ENCODE results near the gene ZNF618.

ZNF618 gene

DNA sequence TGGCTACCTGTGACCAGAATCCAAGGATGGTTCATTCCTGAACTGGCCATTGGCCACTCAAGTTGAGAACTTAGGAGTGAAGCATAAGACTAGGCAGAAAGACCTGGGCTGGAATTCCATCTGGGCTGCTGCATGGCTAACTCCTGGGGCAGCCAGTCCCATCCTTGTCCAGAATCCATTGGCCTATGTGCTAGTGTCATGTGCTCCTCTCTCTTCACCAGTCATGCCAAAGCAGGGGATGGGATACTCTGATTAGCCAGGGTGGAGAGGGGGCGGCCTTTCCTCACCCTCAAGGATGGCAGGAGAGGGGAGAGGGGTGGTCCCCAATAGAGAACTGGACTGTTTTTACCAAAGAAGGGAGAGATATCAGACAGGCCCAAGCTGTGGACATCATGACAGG, 93.2 kb downstream of the ZNF618 start:
- no peak overlapping the region for H3K4me3 ChIP-seq (ENCODE audit: low read depth, low read length)
- TF ChIP-seq, protein P1, sequence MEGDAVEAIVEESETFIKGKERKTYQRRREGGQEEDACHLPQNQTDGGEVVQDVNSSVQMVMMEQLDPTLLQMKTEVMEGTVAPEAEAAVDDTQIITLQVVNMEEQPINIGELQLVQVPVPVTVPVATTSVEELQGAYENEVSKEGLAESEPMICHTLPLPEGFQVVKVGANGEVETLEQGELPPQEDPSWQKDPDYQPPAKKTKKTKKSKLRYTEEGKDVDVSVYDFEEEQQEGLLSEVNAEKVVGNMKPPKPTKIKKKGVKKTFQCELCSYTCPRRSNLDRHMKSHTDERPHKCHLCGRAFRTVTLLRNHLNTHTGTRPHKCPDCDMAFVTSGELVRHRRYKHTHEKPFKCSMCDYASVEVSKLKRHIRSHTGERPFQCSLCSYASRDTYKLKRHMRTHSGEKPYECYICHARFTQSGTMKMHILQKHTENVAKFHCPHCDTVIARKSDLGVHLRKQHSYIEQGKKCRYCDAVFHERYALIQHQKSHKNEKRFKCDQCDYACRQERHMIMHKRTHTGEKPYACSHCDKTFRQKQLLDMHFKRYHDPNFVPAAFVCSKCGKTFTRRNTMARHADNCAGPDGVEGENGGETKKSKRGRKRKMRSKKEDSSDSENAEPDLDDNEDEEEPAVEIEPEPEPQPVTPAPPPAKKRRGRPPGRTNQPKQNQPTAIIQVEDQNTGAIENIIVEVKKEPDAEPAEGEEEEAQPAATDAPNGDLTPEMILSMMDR (conservative IDR thresholded peaks at IDR 0.05; ENCODE audit: low read depth, low read length), result no peak
- no peak for DNase-seq (ENCODE audit: low read depth)

DNA sequence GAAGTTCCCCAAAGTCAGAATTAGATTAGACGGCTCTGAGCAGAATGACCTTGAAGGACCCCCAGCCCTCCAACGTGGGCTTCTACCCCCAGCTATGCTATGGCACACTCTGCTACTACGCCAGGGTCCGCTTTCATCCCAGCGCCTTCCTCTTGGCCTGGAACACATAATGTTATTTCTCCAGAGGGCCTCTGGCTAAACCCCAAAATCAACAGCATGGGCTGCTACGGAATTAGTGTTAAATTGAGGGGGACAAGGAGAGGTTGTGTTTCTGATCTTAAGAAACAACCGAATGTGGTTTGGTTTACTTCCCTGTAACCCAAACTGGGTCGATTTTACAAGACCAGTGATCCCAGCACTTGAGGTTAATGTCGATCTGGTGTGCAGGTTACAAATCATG, 97.1 kb downstream of the ZNF618 start:
- H3K4me3 ChIP-seq (ENCODE audit: low read depth, low read length), result no peak overlapping the region
- TF ChIP-seq, protein P1 (conservative IDR thresholded peaks at IDR 0.05; ENCODE audit: low read depth, low read length), result no peak
- DNase-seq (ENCODE audit: low read depth), result no peak

DNA sequence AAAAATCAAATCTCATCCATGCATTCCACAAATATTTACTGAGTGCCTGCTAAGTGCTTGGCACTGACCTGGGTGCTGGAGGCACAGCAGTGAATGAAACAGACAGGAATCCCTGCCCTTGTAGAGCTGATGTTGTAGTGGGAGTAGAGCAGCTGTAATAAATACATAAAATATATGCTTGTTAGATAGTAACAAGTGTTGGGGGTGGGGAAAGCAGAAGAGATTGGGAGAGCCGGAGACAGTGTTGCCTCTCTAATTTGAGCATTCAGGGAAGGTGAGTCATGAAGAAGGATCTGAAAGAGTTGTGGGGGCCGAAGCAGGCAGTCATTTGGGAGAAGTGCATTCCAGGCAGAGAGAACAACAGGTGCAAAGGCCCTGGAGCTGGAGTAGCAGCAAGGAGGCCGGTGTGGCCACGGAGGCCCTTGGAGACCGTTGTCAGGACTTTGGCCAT, 97.9 kb downstream of the ZNF618 start:
- no peak for DNase-seq (ENCODE audit: low read depth)
- H3K4me3 ChIP-seq (ENCODE audit: low read depth, low read length), result no peak overlapping the region
- TF ChIP-seq, protein P1 (conservative IDR thresholded peaks at IDR 0.05; ENCODE audit: low read depth, low read length), result no peak

DNA sequence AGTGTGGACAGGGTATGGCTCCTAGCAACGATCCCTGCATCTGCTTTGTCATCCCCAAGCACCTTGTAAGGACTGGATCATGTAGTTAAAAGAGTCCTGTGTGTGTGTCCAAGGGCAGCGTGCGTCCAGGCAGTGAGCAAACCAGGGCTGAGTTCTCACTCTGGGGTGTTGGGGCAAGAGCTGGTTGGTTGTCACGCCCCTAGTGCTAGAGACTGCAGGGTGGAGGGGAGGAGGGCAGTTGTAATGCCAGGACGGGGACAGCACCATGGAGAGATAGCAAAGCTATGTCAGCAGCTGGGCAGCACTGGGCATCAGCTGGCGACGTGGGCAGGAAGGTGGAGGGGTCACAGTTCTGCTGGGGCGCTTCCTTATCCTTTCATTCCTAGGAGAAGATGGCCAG, 100.8 kb downstream of the ZNF618 start:
- no peak overlapping the region for H3K4me3 ChIP-seq (ENCODE audit: low read depth, low read length)
- no peak for DNase-seq (ENCODE audit: low read depth)
- TF ChIP-seq, protein P1 (conservative IDR thresholded peaks at IDR 0.05; ENCODE audit: low read depth, low read length), result no peak

DNA sequence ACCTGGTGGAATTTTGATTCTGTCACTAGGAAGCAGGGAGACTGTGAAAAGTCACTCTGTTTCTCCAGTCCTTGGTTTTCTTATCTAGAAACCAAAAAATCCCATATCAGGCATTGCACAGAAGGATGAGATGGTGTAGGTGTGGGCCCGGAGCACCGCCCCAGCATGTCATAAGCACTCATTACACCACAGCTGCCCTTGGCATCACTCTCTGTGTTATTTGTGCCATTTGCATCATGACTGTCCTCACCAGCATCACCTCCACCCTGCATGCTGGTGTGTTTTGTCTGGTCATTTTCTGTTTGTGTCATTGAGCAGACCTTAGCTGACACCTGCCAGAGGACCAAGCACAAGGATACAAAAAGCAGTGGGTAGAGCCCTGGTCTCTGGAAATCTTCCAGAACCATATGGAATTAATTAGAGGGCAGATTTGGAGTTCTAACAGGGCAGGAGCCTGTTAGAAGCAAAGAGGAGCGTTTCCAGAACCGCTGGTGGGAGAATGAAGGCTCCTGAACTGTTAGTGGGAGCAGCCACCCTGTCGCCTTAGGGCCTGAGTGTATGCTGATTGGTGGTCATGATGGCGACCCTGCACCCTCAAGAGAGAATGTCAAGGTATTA, 102.7 kb downstream of the ZNF618 start:
- TF ChIP-seq, protein P1 (conservative IDR thresholded peaks at IDR 0.05; ENCODE audit: low read depth, low read length), result no peak
- no peak for DNase-seq (ENCODE audit: low read depth)

DNA sequence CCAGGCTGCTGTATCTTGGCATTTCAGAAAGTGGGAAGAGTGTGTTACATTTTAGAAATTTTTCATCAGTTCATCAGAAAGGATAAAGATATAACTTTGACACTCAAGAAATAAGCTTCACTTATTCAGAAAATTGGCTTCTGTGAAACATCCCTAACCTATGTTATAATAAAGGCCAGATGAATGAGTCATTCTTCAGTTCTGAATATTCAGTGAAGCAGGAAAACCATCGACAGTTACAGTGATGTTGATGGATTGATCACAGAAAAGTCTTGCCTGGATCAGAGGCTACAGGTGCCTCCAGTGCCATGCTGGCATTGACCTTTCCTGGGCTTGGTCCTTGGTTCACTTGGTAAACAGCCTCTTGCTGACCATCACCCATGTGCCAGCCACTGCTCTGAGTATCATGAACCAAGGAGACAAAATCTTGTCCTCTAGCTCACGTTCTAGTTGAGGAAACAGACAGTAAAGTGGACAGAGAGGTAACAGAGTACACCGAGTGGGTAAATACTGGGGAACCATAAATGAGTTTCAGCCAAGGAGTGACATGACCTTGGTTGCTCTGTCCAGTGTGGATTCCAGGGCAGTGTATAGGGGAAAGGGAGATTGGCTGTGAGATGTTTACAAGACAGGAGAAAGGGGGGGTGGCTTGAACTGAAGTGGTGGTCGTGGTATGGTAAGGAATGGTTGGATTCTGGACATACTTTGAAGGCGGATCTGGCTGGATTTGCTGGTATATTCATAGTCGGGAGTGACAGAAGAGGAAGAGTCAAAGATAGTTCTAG, 103.4 kb downstream of the ZNF618 start:
- TF ChIP-seq, protein P1 (conservative IDR thresholded peaks at IDR 0.05; ENCODE audit: low read depth, low read length), result no peak
- H3K4me3 ChIP-seq (ENCODE audit: low read depth, low read length), result no peak overlapping the region
- DNase-seq (ENCODE audit: low read depth), result peak; percentile 33

More for the DNA sequence above, 102.7 kb downstream of the ZNF618 start:
- H3K4me3 ChIP-seq (ENCODE audit: low read depth, low read length), result no peak overlapping the region

All from choroid plexus epithelial cell (primary cell).